Measurements from ENCODE around the gene PTPRN2. TPM values are rescaled to one million over a fixed set of nuclear protein-coding genes. Genes with fewer than 3 reads are reported as not detected.
A peak's percentile ranks its signal among the peaks of the same experiment; 100 is the strongest.

Gene PTPRN2
- total and polyA plus RNA-seq, 4 experiments from 2014 or later, result 1.7 to 2.6 (median 1.9) TPM

- Histone ChIP-seq H3K36me3 (ENCODE audit: insufficient read depth, low read length) (no peaks in the 10 kb centered on the region), H3K4me1 (ENCODE audit: insufficient read depth, low read length) (no peaks in the 10 kb centered on the region), H3K4me3 (ENCODE audit: low read length in 2 of 2) (no peak overlapping the region), H3K27me3 (ENCODE audit: insufficient read depth, low read length) (no peaks in the 10 kb centered on the region), H3K27ac (ENCODE audit: low read depth, low read length) (no peak overlapping the region), H3K9me3 (ENCODE audit: control insufficient read depth in 1 of 2, low read length in 2 of 2) (no peaks in the 10 kb centered on the region)
- Mint-ChIP-seq H3K4me1 (no peaks in the 10 kb centered on the region), H3K4me3 (no peak overlapping the region), H3K9me3 (peaks cover 0 to 14% (median 1%) of the 10 kb centered on the region in 8 donors), H3K27ac (no peak overlapping the region), H3K27me3 (peaks cover 0 to 2% of the 10 kb centered on the region in 2 donors), H3K36me3 (no peaks in the 10 kb centered on the region)
- ChIA-PET CTCF (ENCODE audit: partially characterized antibody) (no interaction called here), POLR2A (ENCODE audit: partially characterized antibody) (no interaction called here)
- intact Hi-C loops (cut with micrococcal nuclease), result no loop called here
- DNase-seq, result no peak
These were observed 590.2 kb downstream of the PTPRN2 start for GRCh38 chr7:157997471-157997870.

- ChIA-PET POLR2A (ENCODE audit: partially characterized antibody) (no interaction called here), CTCF (ENCODE audit: partially characterized antibody) (no interaction called here)
- DNase-seq, result no peak
- Mint-ChIP-seq H3K36me3 (no peaks in the 10 kb centered on the region), H3K9me3 (peaks cover 0 to 14% (median 2%) of the 10 kb centered on the region in 8 donors), H3K4me3 (no peak overlapping the region), H3K4me1 (no peaks in the 10 kb centered on the region), H3K27me3 (peaks cover 0 to 2% of the 10 kb centered on the region in 2 donors), H3K27ac (no peak overlapping the region)
- H3K4me1 ChIP-seq (ENCODE audit: insufficient read depth, low read length), result no peaks in the 10 kb centered on the region
- no peaks in the 10 kb centered on the region for H3K9me3 ChIP-seq (ENCODE audit: control insufficient read depth in 1 of 2, low read length in 2 of 2)
- H3K4me3 ChIP-seq (ENCODE audit: low read length in 2 of 2), result no peak overlapping the region
- H3K27me3 ChIP-seq (ENCODE audit: insufficient read depth, low read length), result no peaks in the 10 kb centered on the region
- intact Hi-C loops (cut with micrococcal nuclease), result no loop called here
- no peaks in the 10 kb centered on the region for H3K36me3 ChIP-seq (ENCODE audit: insufficient read depth, low read length)
- no peak overlapping the region for H3K27ac ChIP-seq (ENCODE audit: low read depth, low read length)
These were observed 590.6 kb downstream of the PTPRN2 start for GRCh38 chr7:157997080-157997440.

DNA sequence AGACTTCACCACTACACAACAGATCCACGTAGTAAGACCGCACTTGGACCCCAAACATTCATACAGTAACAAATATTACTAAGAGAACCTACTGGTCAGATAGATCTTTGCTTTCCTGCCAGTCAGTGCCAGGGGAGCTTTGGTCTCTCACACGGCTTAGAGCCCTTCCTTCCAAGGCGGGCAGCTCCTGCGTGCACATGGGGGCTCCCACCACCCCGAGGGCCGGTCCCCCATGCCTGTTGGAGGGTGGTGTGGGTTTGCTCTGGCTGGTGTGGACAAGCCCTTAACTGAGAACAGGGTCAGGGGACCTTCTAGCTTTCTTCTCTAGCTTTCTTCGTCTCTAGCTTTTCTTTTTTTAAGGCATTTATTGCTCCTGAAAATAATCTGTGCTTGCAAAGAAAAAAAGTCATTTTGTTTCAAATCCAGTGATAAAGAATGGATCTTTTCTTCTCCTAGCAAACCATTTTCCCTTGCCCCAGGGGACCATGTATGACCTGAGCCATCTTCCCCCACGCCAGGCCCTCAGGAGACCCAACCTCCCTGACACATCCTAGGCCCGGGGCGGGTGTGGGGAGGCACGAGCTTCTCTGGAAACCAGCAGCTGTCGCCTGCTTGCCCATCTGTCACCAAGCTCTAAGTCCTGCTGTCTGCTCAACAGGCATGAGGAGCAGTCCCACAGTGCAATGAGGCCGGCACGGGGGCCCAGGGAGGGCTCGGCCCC is 591.1 kb downstream of the PTPRN2 start:
- CTCF ChIA-PET (ENCODE audit: partially characterized antibody), result no interaction called here
- Mint-ChIP-seq H3K27me3 (peaks cover 0 to 2% of the 10 kb centered on the region in 2 donors), H3K4me3 (no peak overlapping the region), H3K36me3 (no peaks in the 10 kb centered on the region), H3K9me3 (peaks cover 0 to 14% (median 2%) of the 10 kb centered on the region in 8 donors), H3K27ac (no peak overlapping the region), H3K4me1 (no peaks in the 10 kb centered on the region)
- Histone ChIP-seq H3K4me3 (ENCODE audit: low read length in 2 of 2) (no peak overlapping the region), H3K27ac (ENCODE audit: low read depth, low read length) (no peak overlapping the region), H3K36me3 (ENCODE audit: insufficient read depth, low read length) (no peaks in the 10 kb centered on the region), H3K27me3 (ENCODE audit: insufficient read depth, low read length) (no peaks in the 10 kb centered on the region), H3K4me1 (ENCODE audit: insufficient read depth, low read length) (no peaks in the 10 kb centered on the region), H3K9me3 (ENCODE audit: control insufficient read depth in 1 of 2, low read length in 2 of 2) (no peaks in the 10 kb centered on the region)
- POLR2A ChIA-PET (ENCODE audit: partially characterized antibody), result no interaction called here
- no peak for DNase-seq
- intact Hi-C loops (cut with micrococcal nuclease), result no loop called here

GRCh38 chr7:157995815-157996214 is 591.8 kb downstream of the PTPRN2 start:
- ChIA-PET CTCF (ENCODE audit: partially characterized antibody) (no interaction called here), POLR2A (ENCODE audit: partially characterized antibody) (no interaction called here)
- Histone ChIP-seq H3K27me3 (ENCODE audit: insufficient read depth, low read length) (no peaks in the 10 kb centered on the region), H3K36me3 (ENCODE audit: insufficient read depth, low read length) (no peaks in the 10 kb centered on the region), H3K4me3 (ENCODE audit: low read length in 2 of 2) (no peak overlapping the region), H3K9me3 (ENCODE audit: control insufficient read depth in 1 of 2, low read length in 2 of 2) (no peaks in the 10 kb centered on the region), H3K27ac (ENCODE audit: low read depth, low read length) (no peak overlapping the region), H3K4me1 (ENCODE audit: insufficient read depth, low read length) (no peaks in the 10 kb centered on the region)
- no peak for DNase-seq
- Mint-ChIP-seq H3K27ac (no peak overlapping the region), H3K9me3 (peaks cover 0 to 14% (median 2%) of the 10 kb centered on the region in 8 donors), H3K27me3 (peaks cover 0 to 2% of the 10 kb centered on the region in 2 donors), H3K4me1 (no peaks in the 10 kb centered on the region), H3K36me3 (no peaks in the 10 kb centered on the region), H3K4me3 (no peak overlapping the region)
- intact Hi-C loops (cut with micrococcal nuclease), result no loop called here

DNA sequence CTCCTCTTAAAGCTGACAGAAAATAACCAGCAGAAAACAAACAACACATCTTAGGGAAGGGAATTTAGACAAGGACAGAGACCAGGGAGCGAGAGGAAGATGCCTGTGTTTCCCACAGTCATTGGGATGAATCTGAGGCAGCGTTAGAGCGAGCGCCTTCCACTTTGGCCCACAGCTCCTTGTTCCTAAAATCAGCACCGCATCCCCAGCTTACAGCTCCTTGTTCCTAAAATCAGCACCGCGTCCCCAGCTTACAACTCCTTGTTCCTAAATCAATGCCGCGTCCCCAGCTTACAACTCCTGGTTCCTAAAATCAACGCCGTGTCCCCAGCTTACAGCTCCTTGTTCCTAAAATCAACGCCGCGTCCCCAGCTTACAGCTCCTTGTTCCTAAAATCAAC is 593.3 kb downstream of the PTPRN2 start:
- H3K36me3 Mint-ChIP-seq, result no peaks in the 10 kb centered on the region
- ChIA-PET POLR2A (ENCODE audit: partially characterized antibody) (no interaction called here), CTCF (ENCODE audit: partially characterized antibody) (no interaction called here)
- no peaks in the 10 kb centered on the region for H3K36me3 ChIP-seq (ENCODE audit: insufficient read depth, low read length)
- H3K9me3 ChIP-seq (ENCODE audit: control insufficient read depth in 1 of 2, low read length in 2 of 2), result no peaks in the 10 kb centered on the region
- no peak overlapping the region for H3K4me3 Mint-ChIP-seq
- intact Hi-C loops (cut with micrococcal nuclease), result no loop called here
- no peaks in the 10 kb centered on the region for H3K27me3 ChIP-seq (ENCODE audit: insufficient read depth, low read length)
- peaks cover 0 to 2% (median 0%) of the 10 kb centered on the region in 4 donors for H3K4me1 Mint-ChIP-seq
- peak overlapping the region in 1 of 7 donors; percentile 15 for H3K27ac Mint-ChIP-seq
- peaks cover 0 to 14% (median 2%) of the 10 kb centered on the region in 8 donors for H3K9me3 Mint-ChIP-seq
- no peaks in the 10 kb centered on the region for H3K4me1 ChIP-seq (ENCODE audit: insufficient read depth, low read length)
- H3K27me3 Mint-ChIP-seq, result peaks cover 0 to 2% of the 10 kb centered on the region in 2 donors
- no peak overlapping the region for H3K27ac ChIP-seq (ENCODE audit: low read depth, low read length)
- no peak overlapping the region for H3K4me3 ChIP-seq (ENCODE audit: low read length in 2 of 2)
- no peak for DNase-seq

DNA sequence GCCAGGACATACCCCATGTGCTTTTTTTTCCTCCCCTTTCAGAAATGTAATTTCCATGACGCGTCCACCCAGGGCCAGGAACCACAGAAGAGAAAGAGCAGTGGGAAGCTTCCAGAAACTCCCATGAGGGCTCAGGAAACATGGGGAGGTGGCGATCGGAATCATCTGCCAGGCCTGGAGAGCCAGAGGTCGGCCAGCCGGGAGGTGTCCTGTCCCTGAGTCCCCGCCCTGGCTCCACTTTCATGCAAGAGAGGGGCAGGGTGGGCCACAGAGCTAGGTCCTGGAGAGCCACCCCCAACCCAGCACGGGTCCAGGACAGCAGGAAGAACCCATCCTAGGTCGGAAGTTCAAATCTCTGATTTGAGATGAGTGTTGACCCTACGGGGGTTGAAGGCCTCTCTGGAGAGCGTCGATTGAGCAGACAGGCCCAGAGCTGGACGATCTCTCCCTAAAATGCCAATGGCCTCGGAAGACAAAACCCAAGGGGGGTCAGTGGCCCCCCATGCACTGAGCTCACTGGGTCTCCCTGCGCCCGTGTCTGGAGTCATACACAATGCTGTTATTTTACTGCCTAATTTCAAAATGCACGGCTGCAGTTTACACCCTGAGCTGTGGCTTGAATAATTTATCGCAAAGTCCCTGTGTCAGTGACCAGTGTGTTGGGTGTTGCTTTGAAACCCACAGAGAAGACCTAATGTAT is 594.1 kb downstream of the PTPRN2 start:
- Histone ChIP-seq H3K4me1 (ENCODE audit: insufficient read depth, low read length) (no peaks in the 10 kb centered on the region), H3K4me3 (ENCODE audit: low read length in 2 of 2) (no peak overlapping the region), H3K36me3 (ENCODE audit: insufficient read depth, low read length) (no peaks in the 10 kb centered on the region), H3K9me3 (ENCODE audit: control insufficient read depth in 1 of 2, low read length in 2 of 2) (no peaks in the 10 kb centered on the region), H3K27me3 (ENCODE audit: insufficient read depth, low read length) (no peaks in the 10 kb centered on the region), H3K27ac (ENCODE audit: low read depth, low read length) (no peak overlapping the region)
- Mint-ChIP-seq H3K27me3 (peaks cover 0 to 2% of the 10 kb centered on the region in 2 donors), H3K27ac (no peak overlapping the region), H3K4me3 (no peak overlapping the region), H3K36me3 (no peaks in the 10 kb centered on the region), H3K9me3 (peaks cover 0 to 14% (median 2%) of the 10 kb centered on the region in 8 donors), H3K4me1 (peaks cover 0 to 2% (median 0%) of the 10 kb centered on the region in 4 donors)
- POLR2A ChIA-PET (ENCODE audit: partially characterized antibody), result no interaction called here
- intact Hi-C loops (cut with micrococcal nuclease), result no loop called here
- CTCF ChIA-PET (ENCODE audit: partially characterized antibody), result no interaction called here
- DNase-seq, result no peak

GRCh38 chr7:157992511-157993160 is 595.0 kb downstream of the PTPRN2 start:
- intact Hi-C loops (cut with micrococcal nuclease), result no loop called here
- H3K27ac ChIP-seq (ENCODE audit: low read depth, low read length), result no peak overlapping the region
- Mint-ChIP-seq H3K4me3 (no peak overlapping the region), H3K27me3 (peaks cover 2 to 3% of the 10 kb centered on the region in 2 donors), H3K27ac (no peak overlapping the region), H3K4me1 (peaks cover 0 to 2% (median 0%) of the 10 kb centered on the region in 4 donors), H3K36me3 (no peaks in the 10 kb centered on the region), H3K9me3 (peaks cover 0 to 14% (median 2%) of the 10 kb centered on the region in 8 donors)
- no peaks in the 10 kb centered on the region for H3K27me3 ChIP-seq (ENCODE audit: insufficient read depth, low read length)
- no peak for DNase-seq
- no peaks in the 10 kb centered on the region for H3K9me3 ChIP-seq (ENCODE audit: control insufficient read depth in 1 of 2, low read length in 2 of 2)
- H3K4me3 ChIP-seq (ENCODE audit: low read length in 2 of 2), result no peak overlapping the region
- CTCF ChIA-PET (ENCODE audit: partially characterized antibody), result no interaction called here
- H3K4me1 ChIP-seq (ENCODE audit: insufficient read depth, low read length), result no peaks in the 10 kb centered on the region
- POLR2A ChIA-PET (ENCODE audit: partially characterized antibody), result no interaction called here
- no peaks in the 10 kb centered on the region for H3K36me3 ChIP-seq (ENCODE audit: insufficient read depth, low read length)

All from CD4-positive, alpha-beta memory T cell (primary cell).